ENCODE results near the gene FHOD1.

The FHOD1 gene

GRCh38 chr16:67230809-67231660 lies 16.2 kb downstream of the FHOD1 start:
- no peak for DNase-seq

- no peak for DNase-seq
These were observed 17.1 kb downstream of the FHOD1 start for GRCh38 chr16:67229906-67230808.

GRCh38 chr16:67228905-67229304 lies 18.4 kb downstream of the FHOD1 start:
- no peak for DNase-seq

GRCh38 chr16:67228034-67228785 lies 19.1 kb downstream of the FHOD1 start:
- DNase-seq = no peak

- no peak for DNase-seq
These were observed 19.7 kb downstream of the FHOD1 start for GRCh38 chr16:67227567-67227921.

GRCh38 chr16:67226804-67227566 lies 20.3 kb downstream of the FHOD1 start, which contains the start of gene TMEM208:
Gene TMEM208, plus strand, starts transcription at chr16:67227130. Its CDS starts 89 bp downstream, at chr16:67227219.
- peak; percentile 100 for DNase-seq

- DNase-seq = no peak
These were observed 20.9 kb downstream of the FHOD1 start for GRCh38 chr16:67226295-67226803.

GRCh38 chr16:67223992-67224391 lies 23.3 kb downstream of the FHOD1 start:
- no peak for DNase-seq

- DNase-seq = no peak
These were observed 30.4 kb downstream of the FHOD1 start for GRCh38 chr16:67216612-67217490.

GRCh38 chr16:67215706-67216105 lies 31.6 kb downstream of the FHOD1 start:
- no peak for DNase-seq

- no peak for DNase-seq
These were observed 33.9 kb downstream of the FHOD1 start for GRCh38 chr16:67213197-67214019.

- DNase-seq = no peak
These were observed 34.5 kb downstream of the FHOD1 start for GRCh38 chr16:67212766-67213165.

GRCh38 chr16:67211674-67212073 lies 35.6 kb downstream of the FHOD1 start:
- no peak for DNase-seq

- DNase-seq = no peak
These were observed 37.0 kb downstream of the FHOD1 start for GRCh38 chr16:67210069-67210937.

GRCh38 chr16:67209565-67209964 lies 37.7 kb downstream of the FHOD1 start:
- DNase-seq = no peak

- DNase-seq = no peak
These were observed 39.0 kb downstream of the FHOD1 start for GRCh38 chr16:67208154-67208896.

- DNase-seq = no peak
These were observed 39.8 kb downstream of the FHOD1 start for GRCh38 chr16:67207249-67208091.

Measured in activated CD4-positive, alpha-beta T cell treated with anti-CD3 and anti-CD28 coated beads, Interleukin-10, Interleukin-2, amounts not matched to agents 100 ng/mL and 50 ng/mL, durations not matched to agents 16 hours and 8 hours (primary cell).